H9 (cell line): ENCODE measurements around the gene HBG2. TPM values are rescaled to one million over a fixed set of nuclear protein-coding genes. Genes with fewer than 3 reads are reported as not detected.

Experiments used
- DNase-seq: peaks from one replicate; pipeline ENCODE4 v3.0.0-alpha.2; 2017
- H2AFZ ChIP-seq: one replicate; pipeline ENCODE4 v1.6.1; 2013; ENCODE audit warnings: mild to moderate bottlenecking, low read length, control low read depth, moderate library complexity
- H2AK5ac ChIP-seq: 2 replicates; pipeline ENCODE4 v1.6.1; 2013; ENCODE audit warnings: low read length, control low read depth, mixed read lengths; ENCODE audit not compliant: insufficient read length
- H2BK120ac ChIP-seq: one replicate; pipeline ENCODE4 v1.6.1; 2013; ENCODE audit warnings: low read depth, mild to moderate bottlenecking, low read length, control low read depth, inconsistent platforms; ENCODE audit not compliant: poor library complexity, severe bottlenecking
- H2BK12ac ChIP-seq: 2 replicates; pipeline ENCODE4 v1.6.1; 2013; ENCODE audit warnings: low read length, control low read depth, mixed read lengths, low read depth; ENCODE audit not compliant: insufficient read length
- H2BK15ac ChIP-seq: 2 replicates; pipeline ENCODE4 v1.6.1; 2013; ENCODE audit warnings: low read depth, low read length, control low read depth
- H2BK20ac ChIP-seq: one replicate; pipeline ENCODE4 v1.6.1; 2013; ENCODE audit warnings: low read depth, mild to moderate bottlenecking, low read length, control low read depth, inconsistent platforms; ENCODE audit not compliant: poor library complexity, severe bottlenecking
- H2BK5ac ChIP-seq: 2 replicates; pipeline ENCODE4 v1.6.1; 2013; ENCODE audit warnings: low read length, control low read depth, mixed read lengths; ENCODE audit not compliant: insufficient read length
- H3K14ac ChIP-seq: 2 replicates; pipeline ENCODE4 v1.6.1; 2013; ENCODE audit warnings: low read length, control low read depth; ENCODE audit not compliant: insufficient read depth
- H3K18ac ChIP-seq: 2 replicates; pipeline ENCODE4 v1.6.1; 2013; ENCODE audit warnings: low read depth, mild to moderate bottlenecking, mixed read lengths, low read length, control low read depth; ENCODE audit not compliant: insufficient read length
- H3K23ac ChIP-seq: 2 replicates; pipeline ENCODE4 v1.6.1; 2013; ENCODE audit warnings: low read length, control low read depth, mixed read lengths, low read depth; ENCODE audit not compliant: insufficient read length
- H3K23me2 ChIP-seq: 2 replicates; pipeline ENCODE4 v1.6.1; 2013; ENCODE audit warnings: low read depth, mild to moderate bottlenecking, mixed read lengths, low read length, control low read depth; ENCODE audit not compliant: insufficient read length, poor library complexity, severe bottlenecking
- H3K27ac ChIP-seq: 2 replicates; pipeline ENCODE4 v1.5.1; 2013; ENCODE audit warnings: low read length, control low read depth, mixed read lengths, low read depth; ENCODE audit not compliant: insufficient read length
- H3K27me3 ChIP-seq: 2 replicates; pipeline ENCODE4 v1.6.1; 2013; ENCODE audit warnings: low read length, control low read depth, inconsistent platforms; ENCODE audit not compliant: insufficient read depth
- H3K4ac ChIP-seq: 2 replicates; pipeline ENCODE4 v1.6.1; 2013; ENCODE audit warnings: low read depth, mild to moderate bottlenecking, control low read depth, inconsistent platforms, low read length, moderate library complexity
- H3K4me1 ChIP-seq: 2 replicates; pipeline ENCODE4 v1.6.1; 2013; ENCODE audit warnings: low read length, control low read depth, inconsistent platforms; ENCODE audit not compliant: insufficient read depth
- H3K4me2 ChIP-seq: 2 replicates; pipeline ENCODE4 v1.6.1; 2013; ENCODE audit warnings: low read length, control low read depth, mixed read lengths; ENCODE audit not compliant: insufficient read length, insufficient read depth
- H3K56ac ChIP-seq: 2 replicates; pipeline ENCODE4 v1.6.1; 2013; ENCODE audit warnings: low read depth, mild to moderate bottlenecking, mixed read lengths, low read length, control low read depth; ENCODE audit not compliant: insufficient read length
- H3K79me1 ChIP-seq: 2 replicates; pipeline ENCODE4 v1.6.1; 2013; ENCODE audit warnings: low read depth, mild to moderate bottlenecking, moderate library complexity, low read length, control low read depth, inconsistent platforms; ENCODE audit not compliant: insufficient read depth, poor library complexity, severe bottlenecking
- H3K79me2 ChIP-seq: 2 replicates; pipeline ENCODE4 v1.6.1; 2013; ENCODE audit warnings: low read length, control low read depth, inconsistent platforms; ENCODE audit not compliant: insufficient read depth
- H3K9ac ChIP-seq: 2 replicates; pipeline ENCODE4 v1.6.1; 2013; ENCODE audit warnings: low read length, control low read depth, mixed read lengths; ENCODE audit not compliant: insufficient read length; ENCODE audit errors: extremely low read depth
- H3K9me3 ChIP-seq: one replicate; pipeline ENCODE4 v1.6.1; 2013; ENCODE audit warnings: low read depth, low read length, inconsistent platforms; ENCODE audit not compliant: control insufficient read depth
- H3T11ph ChIP-seq: one replicate; pipeline ENCODE4 v1.6.1; 2013; ENCODE audit warnings: mild to moderate bottlenecking, low read length, control low read depth, inconsistent platforms
- H4K20me1 ChIP-seq: one replicate; pipeline ENCODE4 v1.6.1; 2013; ENCODE audit not compliant: control insufficient read depth, insufficient read length, insufficient read depth
- H4K5ac ChIP-seq: 2 replicates; pipeline ENCODE4 v1.6.1; 2013; ENCODE audit warnings: low read depth, mild to moderate bottlenecking, mixed read lengths, low read length, control low read depth; ENCODE audit not compliant: insufficient read length
- H4K8ac ChIP-seq: replicated peaks from 2 replicates; pipeline ENCODE4 v1.6.1; 2013; ENCODE audit warnings: low read length, control low read depth, mixed read lengths, low read depth; ENCODE audit not compliant: insufficient read length
- H4K91ac ChIP-seq: 2 replicates; pipeline ENCODE4 v1.6.1; 2013; ENCODE audit warnings: low read depth, mild to moderate bottlenecking, moderate library complexity, mixed read lengths, low read length, control low read depth; ENCODE audit not compliant: insufficient read length
- H3K27ac Mint-ChIP-seq, 3 experiments: 2 replicates in 2 of 3; 3 replicates in 1 of 3; pipeline ENCODE4 v1.8.0; 2020 to 2021; ENCODE audit warnings: mixed read lengths in 3 of 3, mild to moderate bottlenecking in 1 of 3, moderate library complexity in 1 of 3
- H3K27me3 Mint-ChIP-seq: 2 replicates; pipeline ENCODE4 v1.8.0; 2021; ENCODE audit warnings: low read depth, mild to moderate bottlenecking, moderate library complexity, mixed read lengths
- H3K36me3 Mint-ChIP-seq, 3 experiments: 2 replicates in 2 of 3; 3 replicates in 1 of 3; pipeline ENCODE4 v1.8.0; 2020 to 2021; ENCODE audit warnings: low read depth in 3 of 3, mixed read lengths in 3 of 3; ENCODE audit not compliant: insufficient read depth in 1 of 3
- H3K4me1 Mint-ChIP-seq, 2 experiments: 2 replicates each; pipeline ENCODE4 v1.8.0; 2020; ENCODE audit warnings: mixed read lengths in 2 of 2
- H3K4me3 Mint-ChIP-seq, 2 experiments: 2 replicates in 1 of 2; 3 replicates in 1 of 2; pipeline ENCODE4 v1.8.0; 2020 to 2021; ENCODE audit warnings: mild to moderate bottlenecking in 2 of 2, mixed read lengths in 2 of 2, moderate library complexity in 1 of 2
- H3K9me3 Mint-ChIP-seq, 2 experiments: 2 replicates in 1 of 2; 3 replicates in 1 of 2; pipeline ENCODE4 v1.8.0; 2020; ENCODE audit warnings: mild to moderate bottlenecking in 2 of 2, mixed read lengths in 2 of 2, moderate library complexity in 1 of 2
- CTCF ChIP-seq: fragments of 200-600 bp; sonication (generic); conservative IDR thresholded peaks from 3 replicates; pipeline ENCODE4 v1.8.0; 2021; ENCODE audit warnings: antibody characterized with exemption, mild to moderate bottlenecking
- WGBS: extraction: QIAGEN DNeasy Blood & Tissue Kit; methylation state at CpG from one replicate; pipeline ENCODE4 v1.1.7; 2013; ENCODE audit warnings: missing lambda C conversion rate, low lambda C conversion rate, mixed read lengths; ENCODE audit not compliant: insufficient read length; ENCODE audit errors: extremely low coverage; 5-methylcytosine and 5-hydroxymethylcytosine counted together
- total RNA-seq: library from RNA; stranded (reverse); gene quantifications from 2 replicates; pipeline ENCODE4 v1.2.1, GENCODE V29; 2021

HBG2 gene
- total RNA-seq, 1 experiment from 2014 or later: not detected

- Mint-ChIP-seq H3K36me3 (no peaks in the 10 kb centered on the region; a peak in 1 of 7 replicates), H3K4me3 (no peak overlapping the region), H3K27ac (no peak overlapping the region), H3K27me3 (peaks cover 31% of the 10 kb centered on the region), H3K4me1 (peaks cover 1 to 2% of the 10 kb centered on the region in 2 experiments; a peak in 2 of 4 replicates), H3K9me3 (no peaks in the 10 kb centered on the region)
- Histone ChIP-seq H2BK15ac (no peak overlapping the region), H3K23ac (no peak overlapping the region), H4K91ac (no peak overlapping the region), H2AFZ (no peak overlapping the region), H3K23me2 (no peaks in the 10 kb centered on the region), H3K56ac (no peak overlapping the region), H2BK120ac (no peak overlapping the region), H3K4me2 (no peak overlapping the region), H3T11ph (no peak overlapping the region), H3K14ac (no peak overlapping the region), H4K5ac (no peak overlapping the region), H3K9ac (no peak overlapping the region), H2BK5ac (no peak overlapping the region), H2AK5ac (no peak overlapping the region), H4K20me1 (no peaks in the 10 kb centered on the region), H4K8ac (no peak overlapping the region), H3K4me1 (no peaks in the 10 kb centered on the region), H3K4ac (no peak overlapping the region), H3K79me2 (no peaks in the 10 kb centered on the region), H3K18ac (no peak overlapping the region), H2BK12ac (no peak overlapping the region), H2BK20ac (no peak overlapping the region), H3K27ac (no peak overlapping the region), H3K79me1 (no peaks in the 10 kb centered on the region), H3K9me3 (no peaks in the 10 kb centered on the region), H3K27me3 (no peaks in the 10 kb centered on the region; the same call in 1 of the 2 replicates)
- no CpG with 5 or more reads among the region's 2 CpGs for WGBS
- DNase-seq: no peak
- TF ChIP-seq CTCF: no peak
Observed at GRCh38 chr11:5251746-5252145, 2.8 kb downstream of the HBG2 start.
